Spinal cord (tissue), 10 donors: ENCODE measurements around the gene DNAJA1. TPM values are rescaled to one million over a fixed set of nuclear protein-coding genes. Genes with fewer than 3 reads are reported as not detected.
"Not testable (repeated sequence)": the region's sequence is repeated elsewhere in the genome, so short reads cannot be mapped to it uniquely, and the experiment has no call there.

Source experiments
- DNase-seq, 6 donors: peaks; one replicate each; pipeline versions ENCODE4 v3.0.0 to v3.0.0-alpha.2; 2013 to 2015; ENCODE audit warnings: low spot score in 6 of 6, low read depth in 4 of 6
- H3K27ac ChIP-seq: one replicate; pipeline ENCODE4 v1.5.1; 2013; ENCODE audit warnings: low read depth, low read length, control low read depth
- H3K27me3 ChIP-seq: one replicate; pipeline ENCODE4 v1.6.1; 2013; ENCODE audit warnings: low read length; ENCODE audit not compliant: control insufficient read depth, insufficient read depth
- H3K36me3 ChIP-seq: one replicate; pipeline ENCODE4 v1.6.1; 2013; ENCODE audit warnings: low read length; ENCODE audit not compliant: control insufficient read depth, insufficient read depth
- H3K4me1 ChIP-seq: one replicate; pipeline ENCODE4 v1.6.1; 2013; ENCODE audit warnings: low read length; ENCODE audit not compliant: control insufficient read depth, insufficient read depth
- H3K4me3 ChIP-seq: one replicate; pipeline ENCODE4 v1.5.1; 2013; ENCODE audit warnings: low read depth, low read length, control low read depth
- H3K9me3 ChIP-seq: one replicate; pipeline ENCODE4 v1.6.1; 2013; ENCODE audit warnings: low read length; ENCODE audit not compliant: control insufficient read depth, insufficient read depth
- WGBS: methylation state at CpG from one replicate; pipeline ENCODE4 v1.1.5; 2013; ENCODE audit warnings: missing lambda C conversion rate; ENCODE audit not compliant: insufficient coverage; 5-methylcytosine and 5-hydroxymethylcytosine counted together
- polyA plus RNA-seq, 2 donors: library from polyadenylated mRNA; unstranded; fragments of 120-200 nt; gene quantifications; one replicate each; pipeline ENCODE4 v1.2.1, GENCODE V29; 2013; ENCODE audit not compliant: insufficient read length in 2 of 2
- total RNA-seq, 2 donors: library from RNA; depleted of rRNA in 1 of 2; stranded (reverse); fragments of 120-200 nt in 1 of 2; fragments of >200 nt in 1 of 2; gene quantifications; one replicate each; pipeline versions ENCODE4 v1.2.3 to v1.2.4, GENCODE V29; 2013 to 2014
- donor health status: healthy.

The DNAJA1 gene
- total and polyA plus RNA-seq, 4 donors: 138 to 276 (median 226) TPM

DNA sequence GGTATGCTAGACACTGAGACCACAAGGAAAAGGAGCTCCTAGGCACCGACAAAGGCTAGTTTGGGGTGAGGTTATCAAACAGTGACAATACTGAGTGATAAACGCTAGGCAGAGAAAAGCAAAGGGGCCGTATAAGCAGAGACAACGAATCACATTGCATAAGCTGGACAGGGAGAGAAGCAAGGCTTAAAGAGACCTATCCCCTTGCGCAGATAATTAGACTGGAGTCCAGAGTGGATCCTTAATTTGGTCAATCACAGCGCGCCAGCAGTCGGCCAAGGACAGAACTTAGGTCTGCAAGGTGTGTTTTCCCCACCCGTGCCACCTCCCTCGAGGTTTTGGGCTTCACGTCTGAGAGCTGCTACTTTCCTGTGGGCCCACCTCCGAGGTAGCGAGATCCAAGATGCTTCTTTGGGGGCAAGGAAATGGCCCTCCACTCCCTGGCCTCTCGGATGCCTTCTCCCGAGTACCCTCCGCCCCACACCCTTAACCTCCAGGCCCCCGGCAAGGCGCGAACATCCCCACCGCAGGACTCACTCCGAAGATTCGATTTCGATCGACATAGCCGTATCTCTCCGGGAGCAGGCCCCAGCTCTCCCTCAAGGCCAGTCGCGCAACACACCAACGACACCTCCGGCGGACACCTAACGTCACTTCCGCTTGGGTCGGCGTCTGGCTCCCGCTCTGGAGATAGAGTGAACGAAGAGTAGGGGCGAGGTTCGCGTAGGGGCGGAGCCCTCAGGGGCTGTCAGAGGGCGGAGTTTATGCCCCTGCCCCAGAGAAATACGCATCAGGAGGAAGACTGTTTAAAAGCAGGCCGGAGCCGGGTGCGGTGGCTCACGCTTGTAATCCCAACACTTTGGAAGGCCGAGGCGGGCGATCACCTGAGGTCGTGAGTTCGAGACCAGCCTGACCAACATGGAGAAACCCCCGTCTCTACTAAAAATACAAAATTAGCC is 51.3 kb downstream of the DNAJA1 start, which contains the start of gene SMU1:
SMU1 (minus strand) TSS at position 629 of the 959 bp plus-strand sequence; CDS start at position 563, 66 bp downstream.
- DNase-seq: peak; percentile 92 to 99 (median 96)
- Histone ChIP-seq H3K36me3 (peaks cover 16% of the 10 kb centered on the region), H3K4me1 (peaks cover 16% of the 10 kb centered on the region), H3K27ac (peak within 1 kb of the TSS; percentile 91), H3K4me3 (peak within 1 kb of the TSS; percentile 93), H3K27me3 (no peaks in the 10 kb centered on the region), H3K9me3 (no peaks in the 10 kb centered on the region)
- WGBS: under 1% methylated on average over 44 of the region's 53 CpGs

DNA sequence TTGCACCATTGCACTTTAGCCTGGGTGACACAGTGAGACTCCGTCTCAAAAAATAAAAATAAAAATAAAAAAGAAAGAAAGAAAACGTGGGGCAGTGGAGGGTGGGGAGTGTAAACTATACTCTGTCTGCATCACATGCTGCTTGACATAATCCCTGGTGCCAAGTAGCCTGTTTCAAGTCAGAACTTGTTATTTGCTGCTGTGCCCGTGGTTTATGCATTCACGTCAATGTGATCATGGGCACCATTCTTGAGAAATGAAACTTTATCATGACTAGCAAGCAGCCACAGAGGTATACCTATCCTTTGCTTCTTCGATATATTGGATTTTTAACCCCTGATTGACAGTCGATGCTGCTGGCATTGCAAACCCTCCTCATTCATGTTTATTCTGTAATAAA is 55.5 kb downstream of the DNAJA1 start:
- Histone ChIP-seq H3K4me3 (peak overlapping the region; percentile 14), H3K9me3 (no peaks in the 10 kb centered on the region), H3K27me3 (no peaks in the 10 kb centered on the region), H3K4me1 (peaks cover 13% of the 10 kb centered on the region), H3K36me3 (peaks cover 3% of the 10 kb centered on the region), H3K27ac (no peak overlapping the region)
- no peak for DNase-seq
- 87% methylated on average over 3 of the region's 6 CpGs for WGBS

DNA sequence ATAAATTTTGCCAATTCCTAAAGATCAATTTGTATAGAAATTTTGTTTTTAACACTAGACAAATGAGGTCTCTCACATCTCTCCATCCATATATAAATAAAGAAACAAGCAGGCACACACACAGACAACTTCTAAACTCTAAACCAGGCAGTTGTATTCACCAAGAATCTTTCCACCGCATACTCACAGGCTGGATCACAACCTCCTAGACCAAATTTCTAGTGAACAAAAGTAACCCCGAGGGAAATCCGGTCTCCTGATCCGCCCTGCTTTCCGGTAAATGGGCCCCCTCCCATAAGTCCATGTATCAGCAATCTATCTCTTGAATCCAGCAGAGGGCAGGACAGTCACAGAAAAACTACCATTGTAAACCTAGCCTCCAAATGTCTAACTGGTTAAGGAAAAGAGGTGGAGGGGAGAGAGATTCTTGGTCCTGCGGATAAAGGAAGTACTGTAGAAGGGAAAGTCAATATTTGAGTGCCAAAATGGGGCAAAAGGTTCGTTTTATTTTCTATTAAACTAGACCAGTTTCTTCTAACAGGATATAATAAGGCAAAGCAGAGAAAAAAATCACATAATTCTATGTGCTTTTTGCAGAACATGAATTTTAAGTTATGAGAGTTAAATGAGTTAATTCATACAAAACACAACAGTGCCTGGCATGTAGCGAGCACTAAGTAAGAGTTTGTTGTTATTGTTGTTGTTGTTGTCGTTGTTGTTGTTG is 56.2 kb downstream of the DNAJA1 start:
- WGBS: 0% methylated on average over 1 of the region's 9 CpGs
- H3K27ac ChIP-seq: no peak overlapping the region

DNA sequence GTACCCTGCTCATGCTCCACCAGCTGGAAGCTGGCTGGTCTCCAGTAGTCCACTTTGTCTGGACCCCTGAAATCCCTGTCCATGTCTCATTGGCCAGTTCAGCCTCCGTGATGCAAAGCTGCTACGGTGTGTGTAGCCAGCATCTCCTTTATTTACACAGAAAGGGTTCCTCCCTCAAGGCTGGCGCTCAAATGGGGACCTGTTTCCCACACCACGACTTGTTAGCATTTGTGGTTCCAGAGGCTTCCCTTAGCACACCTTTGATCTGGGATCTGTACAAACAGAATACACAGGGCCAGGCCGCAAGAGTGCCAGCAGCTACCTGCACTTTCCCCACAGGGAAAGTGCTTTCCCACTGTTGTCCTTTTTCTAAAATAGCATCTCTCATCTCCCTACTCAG is 57.1 kb downstream of the DNAJA1 start:
- H3K36me3 ChIP-seq: no peaks in the 10 kb centered on the region
- no peak for DNase-seq
- no peak overlapping the region for H3K4me3 ChIP-seq
- H3K9me3 ChIP-seq: no peaks in the 10 kb centered on the region
- peaks cover 6% of the 10 kb centered on the region for H3K4me1 ChIP-seq
- WGBS: 76% methylated on average over 5 of the region's 5 CpGs
- H3K27me3 ChIP-seq: no peaks in the 10 kb centered on the region
- H3K27ac ChIP-seq: no peak overlapping the region

More for the DNA sequence above, 56.2 kb downstream of the DNAJA1 start:
- H3K4me3 ChIP-seq: peak overlapping the region; percentile 14
- H3K9me3 ChIP-seq: no peaks in the 10 kb centered on the region
- peak; percentile 49 to 94 (median 71) for DNase-seq
- H3K36me3 ChIP-seq: peaks cover under 1% of the 10 kb centered on the region
- H3K27me3 ChIP-seq: no peaks in the 10 kb centered on the region
- H3K4me1 ChIP-seq: peaks cover 10% of the 10 kb centered on the region

DNA sequence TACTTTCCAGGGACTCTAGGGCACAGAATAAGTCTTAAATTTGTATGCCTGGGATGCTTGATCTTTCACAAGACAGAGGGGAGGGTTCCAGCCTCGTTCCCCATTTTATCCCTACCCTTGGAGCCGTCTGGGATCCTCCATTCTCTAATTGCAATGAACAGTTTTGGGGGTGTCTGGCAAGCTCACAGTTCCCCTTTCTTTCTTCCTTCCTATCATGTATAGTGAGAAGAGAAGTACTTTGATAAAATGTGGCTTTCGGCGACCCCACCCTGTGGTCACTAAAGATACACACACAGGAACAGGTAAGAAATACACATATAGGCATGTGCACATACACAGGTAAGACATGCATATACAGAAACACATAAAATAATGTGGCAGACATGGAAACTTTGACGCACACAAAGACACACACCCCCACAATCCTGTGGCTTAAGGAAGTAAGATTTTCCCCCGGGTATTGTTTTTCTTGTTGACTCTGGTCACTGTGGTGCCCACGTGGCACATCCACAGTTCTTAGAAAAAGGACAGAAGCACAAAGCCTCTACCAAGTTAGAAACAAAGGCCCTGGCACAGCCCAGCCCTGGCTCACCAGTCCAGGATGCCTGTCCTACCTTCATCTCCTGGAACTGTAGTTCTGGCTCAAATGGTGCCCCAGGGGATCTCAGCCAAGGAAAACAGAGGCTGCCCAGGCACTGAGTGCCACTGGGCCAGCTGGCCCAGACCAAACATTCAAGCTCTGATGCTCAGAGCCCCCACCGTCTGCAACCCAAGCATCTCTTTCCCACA is 57.7 kb downstream of the DNAJA1 start:
- Histone ChIP-seq H3K36me3 (no peaks in the 10 kb centered on the region), H3K27ac (no peak overlapping the region), H3K4me3 (no peak overlapping the region), H3K9me3 (no peaks in the 10 kb centered on the region), H3K4me1 (peaks cover 3% of the 10 kb centered on the region), H3K27me3 (no peaks in the 10 kb centered on the region)
- WGBS: 46% methylated on average over 2 of the region's 8 CpGs
- peak in 1 of 6 donors; percentile 39 for DNase-seq

DNA sequence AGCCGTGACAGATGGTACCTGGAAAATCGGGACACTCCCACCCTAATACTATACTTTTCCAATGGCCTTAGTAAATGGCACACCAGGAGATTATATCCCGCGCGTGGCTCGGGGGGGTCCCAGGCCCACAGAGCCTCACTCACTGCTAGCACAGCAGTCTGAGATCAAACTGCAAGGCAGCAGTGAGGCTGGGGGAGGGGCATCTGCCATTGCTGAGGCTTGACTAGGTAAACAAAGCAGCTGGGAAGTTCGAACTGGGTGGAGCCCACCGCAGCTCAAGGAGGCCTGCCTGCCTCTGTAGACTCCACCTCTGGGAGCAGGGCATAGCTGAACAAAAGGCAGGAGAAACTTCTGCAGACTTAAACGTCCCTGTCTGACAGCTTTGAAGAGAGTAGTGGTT is 60.6 kb downstream of the DNAJA1 start:
- not testable (repeated sequence) for H3K4me1 ChIP-seq, H3K27me3 ChIP-seq, H3K36me3 ChIP-seq, H3K27ac ChIP-seq, DNase-seq, H3K9me3 ChIP-seq, H3K4me3 ChIP-seq
- WGBS: 90% methylated on average over 7 of the region's 9 CpGs

Other genes starting within 250 kb of the DNAJA1 start
- gene TMEM215, start 241.7 kb upstream of the DNAJA1 start, total RNA-seq: 1 to 10 TPM in 1 of 2 donors, under 1 TPM in 1; 0.44 to 5.2 TPM
- 1 to 10 TPM; 1.3 to 1.5 TPM for gene TMEM215, start 241.7 kb upstream of the DNAJA1 start, polyA plus RNA-seq
- 10 to 100 TPM; 33.1 to 34.8 TPM for gene APTX, start 23.6 kb upstream of the DNAJA1 start, total RNA-seq
- 10 to 100 TPM; 34.3 to 36.4 TPM for gene APTX, start 23.6 kb upstream of the DNAJA1 start, polyA plus RNA-seq
- 10 to 100 TPM; 37.6 to 45.3 TPM for gene SMU1, start 51.4 kb downstream of the DNAJA1 start, total RNA-seq
- gene SMU1, start 51.4 kb downstream of the DNAJA1 start, polyA plus RNA-seq: 10 to 100 TPM; 24.0 to 24.4 TPM
- 10 to 100 TPM; 10.7 to 13.3 TPM for gene B4GALT1, start 142.1 kb downstream of the DNAJA1 start, total RNA-seq
- 10 to 100 TPM in 1 of 2 donors, 1 to 10 TPM in 1; 9.5 to 12.0 TPM for gene B4GALT1, start 142.1 kb downstream of the DNAJA1 start, polyA plus RNA-seq
- not detected for gene SPINK4, start 214.9 kb downstream of the DNAJA1 start, total RNA-seq
- not detected for gene SPINK4, start 214.9 kb downstream of the DNAJA1 start, polyA plus RNA-seq
- gene BAG1, start 239.4 kb downstream of the DNAJA1 start, total RNA-seq: 10 to 100 TPM; 39.0 to 58.6 TPM
- gene BAG1, start 239.4 kb downstream of the DNAJA1 start, polyA plus RNA-seq: 100 to 1,000 TPM; 101 to 111 TPM
- gene CHMP5, start 239.8 kb downstream of the DNAJA1 start, total RNA-seq: 100 to 1,000 TPM in 1 of 2 donors, 10 to 100 TPM in 1; 87.3 to 105 TPM
- 100 to 1,000 TPM; 116 to 130 TPM for gene CHMP5, start 239.8 kb downstream of the DNAJA1 start, polyA plus RNA-seq